NCI-H524 treated with DMSO at 0.1 percent for 48 hours (cell line): ENCODE measurements around the gene ZNHIT3.
"Not testable (repeated sequence)": the region's sequence is repeated elsewhere in the genome, so short reads cannot be mapped to it uniquely, and the experiment has no call there.

ENCODE experiments used
- DNase-seq: peaks from one replicate; lab custom pipeline; 2025; lab: John Stamatoyannopoulos, UW

Gene ZNHIT3

DNA sequence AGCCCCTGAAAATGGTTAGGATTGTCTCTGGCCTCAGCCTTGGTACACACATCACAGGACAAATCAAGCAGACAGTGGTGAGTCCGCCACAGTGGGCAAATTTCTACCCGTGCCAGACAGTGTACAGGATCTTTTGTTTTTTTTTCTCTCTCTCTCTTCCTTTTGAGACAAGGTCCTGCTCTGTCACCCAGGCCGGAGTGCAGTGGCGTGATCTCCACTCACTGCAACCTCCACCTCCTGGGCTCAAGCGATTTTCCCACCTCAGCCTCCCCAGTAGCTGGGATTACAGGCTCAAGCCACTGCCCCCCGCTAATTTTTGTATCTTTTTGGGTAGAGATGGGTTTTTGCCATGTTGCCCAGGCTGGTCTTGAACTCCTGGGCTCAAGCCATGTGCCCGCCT is 2.5 kb upstream of the ZNHIT3 start:
- DNase-seq: not testable (repeated sequence)

DNA sequence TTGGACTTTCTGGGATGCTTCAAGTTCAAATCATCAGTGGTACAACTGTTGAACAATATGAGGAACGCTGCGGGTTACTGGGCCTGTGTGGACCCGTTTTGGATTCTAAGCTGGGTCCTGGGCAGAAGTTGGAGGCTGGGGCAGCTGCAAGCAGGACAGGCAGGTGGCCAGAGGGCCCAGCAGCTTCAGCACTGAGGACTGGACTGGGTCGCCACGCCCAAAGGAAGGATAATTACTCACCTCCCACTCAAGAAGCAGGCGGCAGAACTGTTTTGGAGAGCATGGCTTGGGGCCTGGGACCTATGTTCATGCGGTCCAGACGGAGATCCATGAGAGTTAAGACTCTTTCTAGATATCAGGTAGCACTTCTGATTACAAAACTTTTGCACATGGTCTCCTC is 1.5 kb upstream of the ZNHIT3 start:
- no peak for DNase-seq

DNA sequence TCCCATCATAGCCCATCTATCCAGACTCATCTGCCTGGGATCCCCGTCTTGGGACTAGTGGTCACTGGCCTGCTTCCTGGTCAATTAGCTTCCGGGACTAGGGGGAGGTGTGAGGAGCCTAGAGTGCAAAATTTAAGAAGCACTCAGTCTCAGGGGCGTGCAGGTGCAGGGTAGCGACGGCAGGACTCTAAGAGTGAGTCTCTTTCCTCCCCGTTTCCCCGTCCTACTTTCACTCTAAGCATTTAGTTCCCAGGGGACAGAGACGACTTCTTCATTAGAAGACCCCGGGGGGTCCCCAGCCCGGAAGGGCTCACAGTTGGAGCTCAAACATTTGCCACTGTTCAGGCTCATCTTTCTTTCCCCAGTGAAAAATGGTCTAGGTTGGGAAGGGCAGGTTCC is 677 bp upstream of the ZNHIT3 start:
- DNase-seq: no peak

DNA sequence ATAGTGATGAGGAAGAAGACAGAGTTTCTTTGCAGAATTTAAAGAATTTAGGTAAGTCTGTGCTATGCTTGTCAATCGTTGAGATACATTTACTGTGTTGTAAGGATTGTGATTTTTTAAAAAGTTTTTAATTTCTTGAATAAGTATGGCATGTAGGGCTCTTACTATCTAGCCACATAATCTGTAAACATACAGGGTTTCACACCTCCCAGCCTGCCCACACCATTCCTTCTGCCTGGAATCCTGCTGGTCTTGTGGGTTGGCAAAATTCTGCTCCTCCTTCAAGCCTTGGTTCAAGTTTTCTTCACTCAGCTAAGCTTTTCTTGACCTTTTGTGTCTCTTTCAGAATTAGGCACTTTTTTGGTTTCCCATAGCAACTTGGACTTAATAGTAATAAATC is 7.5 kb downstream of the ZNHIT3 start:
- DNase-seq: no peak

- DNase-seq: no peak
Observed at GRCh38 chr17:36494674-36495073, 8.2 kb downstream of the ZNHIT3 start.

- no peak for DNase-seq
Observed at GRCh38 chr17:36495076-36495578, 8.6 kb downstream of the ZNHIT3 start.

DNA sequence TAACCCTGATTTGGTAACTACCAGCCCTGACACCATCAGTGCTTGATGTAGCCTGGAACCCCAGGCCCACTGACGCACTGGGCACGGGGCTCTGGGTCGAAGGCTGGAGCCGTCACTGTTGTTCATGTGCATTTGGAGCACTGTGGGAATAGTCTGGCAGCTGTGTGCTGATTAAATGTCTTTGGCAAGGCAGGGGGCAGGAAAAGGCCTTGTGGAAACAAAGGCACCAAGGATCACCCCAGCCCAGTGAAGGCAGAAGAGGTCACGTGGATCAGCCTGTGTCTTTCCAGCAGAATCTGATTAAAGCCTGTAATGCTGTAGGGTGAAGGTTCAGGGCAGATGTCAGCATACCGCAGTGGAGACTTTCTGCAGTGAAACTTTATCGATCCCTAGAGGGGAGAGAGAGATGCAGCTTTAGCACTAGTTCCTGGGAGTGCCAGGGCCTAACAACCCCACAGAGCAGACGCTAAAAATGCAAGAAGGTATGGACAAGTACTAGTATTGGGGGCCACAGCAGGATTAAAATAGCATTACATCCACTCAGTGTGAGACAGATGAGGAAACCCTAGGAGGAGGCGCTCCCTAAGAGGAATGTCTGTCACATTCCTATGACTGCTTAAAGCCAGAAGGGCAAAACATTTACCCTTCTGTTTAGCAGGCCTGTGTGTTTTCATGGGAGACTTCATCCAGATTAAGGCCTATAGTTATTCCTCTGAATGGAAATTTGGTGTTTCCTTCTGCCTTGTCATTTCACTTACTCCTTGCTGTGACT is 9.7 kb downstream of the ZNHIT3 start:
- DNase-seq: no peak

DNA sequence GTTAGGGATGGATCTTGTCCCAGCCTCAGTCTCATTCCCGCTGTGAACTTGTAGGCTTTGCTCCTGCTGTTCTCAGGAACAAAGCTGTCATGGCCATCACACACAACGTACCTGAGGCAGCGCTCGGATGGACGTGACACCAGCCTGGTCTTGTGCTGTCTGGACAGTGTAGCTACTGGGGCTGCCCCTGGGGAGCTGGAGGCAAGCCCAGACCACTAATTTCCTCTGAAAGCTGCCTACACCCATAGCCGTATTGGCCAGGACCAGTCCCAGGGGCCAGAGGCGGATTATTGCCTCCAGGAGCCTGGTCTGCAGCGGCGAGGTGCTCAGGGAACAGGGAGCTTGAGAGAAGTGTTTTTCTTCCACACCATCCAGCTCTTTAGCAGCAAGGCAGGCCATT is 11.7 kb downstream of the ZNHIT3 start:
- no peak for DNase-seq

DNA sequence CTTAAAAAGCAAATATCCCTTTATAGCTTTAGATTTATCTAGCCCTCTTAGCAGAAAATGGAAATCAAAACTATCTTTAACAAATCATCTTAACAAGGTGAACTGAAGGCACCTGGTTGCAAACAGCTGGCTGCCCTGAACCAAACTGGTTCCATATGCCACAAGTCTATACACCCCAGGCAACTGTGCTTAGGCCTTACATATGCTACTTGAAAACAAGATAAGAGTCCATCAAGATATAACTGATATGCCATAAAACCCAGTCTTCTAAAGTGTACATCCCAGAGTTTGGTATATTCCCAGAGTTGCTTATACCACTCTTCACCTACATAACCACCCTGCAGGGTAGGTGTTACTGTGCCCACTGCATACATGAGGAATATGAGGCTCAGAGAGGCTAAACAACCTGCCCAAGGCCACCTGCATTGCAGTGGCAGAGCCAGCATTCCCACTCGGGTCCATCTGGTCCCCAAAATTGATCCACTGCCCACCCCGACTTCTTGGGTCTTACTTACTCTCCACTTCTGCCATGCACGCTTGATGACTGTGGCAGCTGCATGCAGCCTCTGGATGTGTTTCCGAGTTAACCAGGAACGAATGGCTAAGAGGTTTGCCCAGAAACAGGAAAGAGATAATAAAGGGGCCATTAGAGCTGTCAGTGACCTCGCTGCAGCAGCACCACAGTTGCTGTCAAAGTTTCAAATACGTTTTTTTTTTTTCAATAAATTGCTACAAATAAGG is 12.2 kb downstream of the ZNHIT3 start:
- no peak for DNase-seq

GRCh38 chr17:36500745-36501225 is 14.3 kb downstream of the ZNHIT3 start:
- DNase-seq: no peak

DNA sequence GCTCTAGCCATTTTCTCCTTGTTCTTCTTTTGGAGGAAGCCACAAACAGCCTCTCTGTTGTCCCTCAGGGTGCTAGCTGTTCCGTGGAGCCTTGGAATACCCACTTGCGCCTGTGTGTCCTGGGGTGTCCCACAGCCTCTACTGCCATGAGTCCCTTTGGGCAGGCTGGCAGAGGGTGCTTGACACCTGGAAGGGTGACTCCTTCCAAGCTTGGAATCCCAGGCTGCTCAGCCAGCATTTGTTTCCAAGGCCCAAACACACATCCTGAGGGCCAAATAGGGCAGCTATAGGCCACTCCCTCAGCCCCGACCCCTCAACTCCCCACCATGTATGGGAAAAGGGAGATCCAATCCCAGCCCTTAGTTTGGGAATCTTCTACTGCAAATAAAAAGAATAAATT is 14.9 kb downstream of the ZNHIT3 start:
- DNase-seq: no peak

GRCh38 chr17:36501963-36502362 is 15.5 kb downstream of the ZNHIT3 start:
- DNase-seq: no peak

DNA sequence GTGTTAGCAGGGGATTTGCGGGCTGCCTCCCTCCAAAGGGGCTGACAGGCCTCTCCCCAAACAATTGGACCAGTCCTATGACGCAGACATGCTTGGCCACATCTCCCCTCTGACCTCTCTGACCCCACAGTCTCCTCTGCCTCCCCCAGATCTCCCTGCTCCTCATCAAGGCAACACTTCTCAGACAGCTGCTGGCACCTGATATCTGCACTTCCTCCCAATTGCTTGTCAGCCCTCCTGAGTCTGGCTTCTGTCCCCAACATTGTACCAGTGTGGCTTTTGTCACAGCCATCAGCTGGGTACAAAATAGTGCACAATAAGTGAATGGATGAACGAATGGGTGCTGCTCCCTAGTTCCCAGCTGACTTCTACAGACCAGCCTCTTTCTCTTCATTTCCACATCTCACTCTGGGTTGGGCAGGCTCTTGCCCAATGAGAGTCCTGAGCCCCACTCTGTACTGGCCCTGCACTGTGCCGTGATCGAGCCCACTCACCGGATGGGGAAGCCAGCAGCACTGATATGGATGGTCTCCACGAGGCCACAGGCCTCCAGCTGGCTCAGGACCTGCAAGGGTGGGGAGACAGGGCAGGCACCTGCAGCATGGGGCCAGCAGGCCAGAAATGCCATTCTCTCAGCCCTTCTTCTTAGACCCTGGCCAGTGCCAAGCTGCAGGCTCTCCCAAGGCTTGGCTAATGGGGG is 17.1 kb downstream of the ZNHIT3 start:
- DNase-seq: no peak

GRCh38 chr17:36504156-36504545 is 17.7 kb downstream of the ZNHIT3 start:
- no peak for DNase-seq

DNA sequence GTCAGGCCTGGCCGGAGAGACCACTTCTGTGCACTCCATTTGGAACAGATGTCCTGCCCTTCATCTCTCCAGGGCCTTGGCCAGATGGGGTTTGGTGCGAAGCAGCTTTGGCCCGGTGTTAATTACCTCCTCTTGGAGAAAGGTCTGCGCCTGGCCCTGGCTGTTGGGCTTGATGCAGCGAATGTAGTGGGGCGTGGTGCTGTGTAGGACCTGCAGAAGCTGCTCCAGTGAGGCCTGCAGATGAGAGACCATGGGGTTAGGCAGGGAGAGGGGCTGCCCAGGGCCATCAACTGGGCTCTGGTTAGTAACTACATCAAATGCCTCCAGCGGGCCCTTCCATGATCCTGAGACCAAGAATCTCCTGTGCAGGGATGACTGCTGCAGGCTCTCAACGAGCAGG is 18.7 kb downstream of the ZNHIT3 start:
- DNase-seq: peak; percentile 1

DNA sequence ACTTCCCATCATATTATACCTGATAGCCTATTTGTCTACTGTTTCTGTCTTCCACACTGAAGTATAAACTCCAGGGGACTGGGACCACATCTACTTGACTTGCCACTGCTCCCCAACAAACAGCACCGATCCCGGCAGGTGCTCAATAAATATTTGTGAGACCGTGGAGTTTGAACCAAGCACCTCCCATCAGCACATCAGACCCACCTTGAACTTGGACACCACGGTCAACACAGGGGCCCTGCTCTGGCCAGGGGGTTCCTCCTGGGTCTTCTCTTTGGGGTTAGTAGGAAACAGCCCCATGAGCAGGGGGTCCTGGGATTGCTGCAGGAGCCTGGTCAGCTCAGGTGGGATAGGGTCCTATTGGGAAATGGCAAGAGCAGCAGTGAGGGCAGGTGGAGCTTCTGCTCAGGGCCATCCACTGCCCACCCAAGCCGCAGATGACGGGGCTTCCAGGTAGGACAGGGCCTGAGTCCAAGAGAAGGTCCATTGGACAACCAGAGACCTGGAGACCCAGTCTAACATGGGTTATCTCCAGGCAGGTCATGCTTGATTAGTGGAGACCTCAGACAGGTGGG is 19.9 kb downstream of the ZNHIT3 start:
- DNase-seq: no peak

- no peak for DNase-seq
Observed at GRCh38 chr17:36506831-36507230, 20.4 kb downstream of the ZNHIT3 start.

- no peak for DNase-seq
Observed at GRCh38 chr17:36507266-36507665, 20.8 kb downstream of the ZNHIT3 start.

- DNase-seq: not testable (repeated sequence)
Observed at GRCh38 chr17:36508439-36508838, 22.0 kb downstream of the ZNHIT3 start.

DNA sequence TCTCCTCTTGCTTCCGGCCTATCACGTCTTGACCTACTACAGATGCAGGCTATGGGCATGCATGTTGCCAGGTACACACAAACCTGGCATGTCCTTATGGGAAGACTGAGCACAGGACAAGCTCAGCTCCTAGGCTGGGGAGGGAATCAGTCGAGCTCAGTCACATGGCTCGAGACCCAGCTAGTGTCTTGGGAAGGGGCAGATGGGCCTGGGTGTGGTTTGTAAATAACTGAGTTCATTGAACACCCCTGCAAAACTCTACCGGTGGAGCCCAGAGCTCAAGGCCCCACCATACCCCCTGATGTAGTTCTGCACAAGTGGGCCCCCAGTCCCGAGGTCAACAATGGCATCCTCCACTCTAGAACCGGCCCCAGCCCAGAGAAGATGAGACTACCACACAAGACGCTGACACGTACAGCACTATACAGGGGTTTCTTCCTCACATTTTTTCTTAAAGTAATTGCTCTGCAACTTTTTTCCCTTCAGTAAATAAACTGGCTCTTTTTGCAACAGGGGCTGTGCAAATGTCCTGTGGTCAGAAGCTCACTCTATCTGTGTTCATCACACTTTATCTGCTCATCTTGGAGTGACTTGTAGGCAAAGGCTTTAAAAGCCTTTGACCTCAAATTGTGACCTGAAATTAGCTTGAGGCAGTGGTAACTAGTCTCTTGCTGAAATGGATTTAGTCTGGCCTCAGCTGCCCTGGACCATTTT is 22.9 kb downstream of the ZNHIT3 start:
- no peak for DNase-seq

- no peak for DNase-seq
Observed at GRCh38 chr17:36510636-36511035, 24.2 kb downstream of the ZNHIT3 start.

- no peak for DNase-seq
Observed at GRCh38 chr17:36511216-36511615, 24.7 kb downstream of the ZNHIT3 start.
